CD4-positive, alpha-beta T cell (primary cell): ENCODE measurements around the gene FRS3. TPM values are rescaled to one million over a fixed set of nuclear protein-coding genes. Genes with fewer than 3 reads are reported as not detected.

ENCODE experiments used
- ATAC-seq: fragments of 200-7000 bp; cut with Tn5 transposase; one replicate; pipeline ENCODE4 v1.10.0; 2022; ENCODE audit warnings: mild to moderate bottlenecking; ENCODE audit not compliant: poor library complexity
- CTCF ChIA-PET: fragments of 350-600 bp; sonication (Branson Sonifier 250); formaldehyde crosslinking; loops from one replicate; lab custom pipeline; 2021; ENCODE audit warnings: antibody characterized with exemption, inconsistent platforms; lab: Charles Lee
- POLR2A ChIA-PET: fragments of 350-600 bp; sonication (Branson Sonifier 250); formaldehyde crosslinking; loops from one replicate; lab custom pipeline; 2021; ENCODE audit warnings: antibody characterized with exemption, inconsistent platforms; lab: Charles Lee
- DNase-seq, 14 experiments: peaks; one replicate each; pipeline ENCODE4 v3.0.0-alpha.2; 2013 to 2020; ENCODE audit warnings: mixed read lengths in 2 of 14
- H3K27ac ChIP-seq, 2 donors: one replicate each; pipeline versions ENCODE4 v1.5.1 to v1.7.0; 2013; ENCODE audit warnings: low read length in 2 of 2, low read depth in 1 of 2, mild to moderate bottlenecking in 1 of 2
- H3K27me3 ChIP-seq, 2 experiments: 1 replicate in 1 of 2; 2 replicates in 1 of 2; pipeline versions ENCODE4 v1.6.1 to v1.7.0; 2013; ENCODE audit warnings: low read length in 2 of 2, control low read depth in 1 of 2, mild to moderate bottlenecking in 1 of 2, moderate library complexity in 1 of 2; ENCODE audit not compliant: insufficient read depth in 2 of 2, control insufficient read depth in 1 of 2
- H3K36me3 ChIP-seq: one replicate; pipeline ENCODE4 v1.6.1; 2013; ENCODE audit warnings: low read length, control low read depth; ENCODE audit not compliant: insufficient read depth
- H3K4me1 ChIP-seq: one replicate; pipeline ENCODE4 v1.6.1; 2013; ENCODE audit warnings: low read length, control low read depth; ENCODE audit not compliant: insufficient read depth
- H3K4me3 ChIP-seq: one replicate; pipeline ENCODE4 v1.5.1; 2013; ENCODE audit warnings: mild to moderate bottlenecking, low read length, moderate library complexity
- H3K9me3 ChIP-seq, 2 experiments: 1 replicate in 1 of 2; 2 replicates in 1 of 2; pipeline versions ENCODE4 v1.6.1 to v1.7.0; 2013; ENCODE audit warnings: low read length in 2 of 2, mild to moderate bottlenecking in 2 of 2, control low read depth in 1 of 2, moderate library complexity in 1 of 2; ENCODE audit not compliant: control insufficient read depth in 1 of 2, insufficient read depth in 1 of 2
- H3K27ac Mint-ChIP-seq: one replicate; pipeline ENCODE4 v1.8.0; 2020; ENCODE audit warnings: mixed read lengths
- H3K27me3 Mint-ChIP-seq: one replicate; pipeline ENCODE4 v1.8.0; 2021; ENCODE audit warnings: mixed read lengths
- H3K36me3 Mint-ChIP-seq: one replicate; pipeline ENCODE4 v1.8.0; 2021; ENCODE audit warnings: low read depth, mixed read lengths
- H3K4me1 Mint-ChIP-seq: one replicate; pipeline ENCODE4 v1.8.0; 2021; ENCODE audit warnings: low read depth, mixed read lengths
- H3K4me3 Mint-ChIP-seq: one replicate; pipeline ENCODE4 v1.8.0; 2020; ENCODE audit warnings: mild to moderate bottlenecking, mixed read lengths
- H3K9me3 Mint-ChIP-seq: one replicate; pipeline ENCODE4 v1.8.0; 2020; ENCODE audit warnings: mixed read lengths
- intact Hi-C, 2 experiments: fragments of 100-400 bp; cut with DNase I in 1 of 2; cut with micrococcal nuclease in 1 of 2; formaldehyde crosslinking; loops; one replicate each; pipeline versions ENCODE4 v1.15.1 to v1.9.0; 2023 to 2025; cut with DNase I, micrococcal nuclease
- total RNA-seq, 174 experiments: library from RNA in 2 of 174; stranded (reverse) in 2 of 174; gene quantifications; one replicate each; pipeline ENCODE4 v1.2.3 and lab custom pipeline; 2021 to 2026
- TF ChIP-seq, protein P1 (sequence below): fragments of 200-600 bp; IDR thresholded peaks from one replicate; pipeline ENCODE4 v1.8.0; 2022; ENCODE audit warnings: antibody characterized with exemption, mild to moderate bottlenecking

Gene FRS3
- total RNA-seq, 2 experiments from 2014 or later: 4.6 to 5.4 TPM

DNA sequence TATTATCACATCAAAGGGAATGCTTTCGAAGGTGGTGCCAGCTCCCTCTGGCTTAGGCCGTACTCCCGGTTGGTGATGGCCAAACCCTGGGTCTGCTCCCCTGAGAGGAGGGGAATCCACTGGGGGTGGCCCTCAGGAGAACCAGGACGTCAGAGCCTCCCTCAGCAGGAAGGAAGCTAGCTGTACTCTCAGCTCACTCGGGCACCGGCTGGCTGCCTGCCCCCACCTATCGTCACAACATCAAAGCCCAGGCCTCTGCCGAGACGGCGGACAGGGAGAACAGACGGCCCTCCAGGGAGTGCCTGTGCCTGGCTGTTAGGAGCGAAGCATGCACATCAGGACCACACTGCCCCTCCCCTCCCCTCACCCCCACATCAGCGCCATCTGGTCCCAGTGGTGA is 23.3 kb downstream of the FRS3 start:
- no peak overlapping the region for H3K27ac ChIP-seq
- H3K4me1 ChIP-seq: no peaks in the 10 kb centered on the region
- ATAC-seq: no peak
- no peaks in the 10 kb centered on the region for H3K27me3 ChIP-seq
- H3K36me3 ChIP-seq: no peaks in the 10 kb centered on the region
- POLR2A ChIA-PET: no interaction called here
- intact Hi-C loops: no loop called here
- TF ChIP-seq, protein P1, sequence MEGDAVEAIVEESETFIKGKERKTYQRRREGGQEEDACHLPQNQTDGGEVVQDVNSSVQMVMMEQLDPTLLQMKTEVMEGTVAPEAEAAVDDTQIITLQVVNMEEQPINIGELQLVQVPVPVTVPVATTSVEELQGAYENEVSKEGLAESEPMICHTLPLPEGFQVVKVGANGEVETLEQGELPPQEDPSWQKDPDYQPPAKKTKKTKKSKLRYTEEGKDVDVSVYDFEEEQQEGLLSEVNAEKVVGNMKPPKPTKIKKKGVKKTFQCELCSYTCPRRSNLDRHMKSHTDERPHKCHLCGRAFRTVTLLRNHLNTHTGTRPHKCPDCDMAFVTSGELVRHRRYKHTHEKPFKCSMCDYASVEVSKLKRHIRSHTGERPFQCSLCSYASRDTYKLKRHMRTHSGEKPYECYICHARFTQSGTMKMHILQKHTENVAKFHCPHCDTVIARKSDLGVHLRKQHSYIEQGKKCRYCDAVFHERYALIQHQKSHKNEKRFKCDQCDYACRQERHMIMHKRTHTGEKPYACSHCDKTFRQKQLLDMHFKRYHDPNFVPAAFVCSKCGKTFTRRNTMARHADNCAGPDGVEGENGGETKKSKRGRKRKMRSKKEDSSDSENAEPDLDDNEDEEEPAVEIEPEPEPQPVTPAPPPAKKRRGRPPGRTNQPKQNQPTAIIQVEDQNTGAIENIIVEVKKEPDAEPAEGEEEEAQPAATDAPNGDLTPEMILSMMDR: no peak
- Mint-ChIP-seq H3K4me3 (no peak overlapping the region), H3K4me1 (no peaks in the 10 kb centered on the region), H3K27ac (no peak overlapping the region), H3K36me3 (no peaks in the 10 kb centered on the region), H3K27me3 (no peaks in the 10 kb centered on the region), H3K9me3 (no peaks in the 10 kb centered on the region)
- H3K4me3 ChIP-seq: no peak overlapping the region
- H3K9me3 ChIP-seq: no peaks in the 10 kb centered on the region
- CTCF ChIA-PET: no interaction called here
- DNase-seq: no peak

DNA sequence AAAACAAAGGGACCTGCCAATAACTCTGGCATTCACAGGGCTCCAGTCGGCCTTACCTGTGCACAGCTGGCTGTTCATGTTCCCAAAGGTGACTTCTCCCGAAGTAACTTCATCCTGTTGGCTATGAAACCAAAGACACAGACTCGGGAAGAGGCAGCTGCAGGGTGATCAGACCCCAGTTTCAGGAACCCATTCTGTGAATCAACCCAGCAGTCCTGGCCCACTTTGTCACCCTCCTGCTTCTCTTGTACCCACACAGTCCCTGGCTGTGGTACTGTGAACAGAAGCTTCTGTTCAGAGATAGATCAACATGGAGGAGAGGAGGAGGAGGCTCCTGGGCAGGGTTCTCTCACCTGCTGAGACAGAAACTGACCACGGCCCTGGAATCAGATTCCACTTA is 23.8 kb downstream of the FRS3 start:
- Histone ChIP-seq H3K36me3 (no peaks in the 10 kb centered on the region), H3K27ac (no peak overlapping the region), H3K4me1 (no peaks in the 10 kb centered on the region), H3K27me3 (no peaks in the 10 kb centered on the region), H3K4me3 (no peak overlapping the region), H3K9me3 (no peaks in the 10 kb centered on the region)
- Mint-ChIP-seq H3K4me1 (no peaks in the 10 kb centered on the region), H3K4me3 (no peak overlapping the region), H3K27ac (no peak overlapping the region), H3K9me3 (no peaks in the 10 kb centered on the region), H3K36me3 (no peaks in the 10 kb centered on the region), H3K27me3 (no peaks in the 10 kb centered on the region)
- ChIA-PET CTCF (no interaction called here), POLR2A (no interaction called here)
- DNase-seq: no peak
- ATAC-seq: no peak
- TF ChIP-seq, protein P1: no peak
- intact Hi-C loops: no loop called here

DNA sequence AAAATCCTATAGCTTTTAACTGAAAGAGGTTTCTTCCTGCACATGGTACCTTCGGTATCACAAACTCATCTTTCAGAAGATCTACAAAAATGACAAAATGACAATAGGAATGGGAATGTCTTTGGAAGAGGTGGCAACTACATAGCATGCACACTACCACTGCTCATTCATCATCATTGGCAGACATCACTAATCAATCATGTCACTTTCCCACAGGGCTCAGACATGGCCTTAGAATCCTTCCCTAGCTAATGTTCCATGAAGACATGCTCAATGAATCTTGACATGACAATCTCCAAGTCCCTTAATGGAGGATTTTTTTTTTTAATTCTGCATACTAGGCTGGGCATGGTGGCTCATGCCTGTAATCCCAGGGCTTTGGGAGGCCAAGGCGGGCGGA is 29.3 kb downstream of the FRS3 start:
- H3K36me3 Mint-ChIP-seq: no peaks in the 10 kb centered on the region
- Histone ChIP-seq H3K27me3 (peaks cover 0 to 3% of the 10 kb centered on the region in 2 experiments), H3K36me3 (no peaks in the 10 kb centered on the region), H3K27ac (no peak overlapping the region), H3K9me3 (no peaks in the 10 kb centered on the region), H3K4me1 (no peaks in the 10 kb centered on the region), H3K4me3 (no peak overlapping the region)
- no peak for DNase-seq
- TF ChIP-seq, protein P1: no peak
- H3K27ac Mint-ChIP-seq: no peak overlapping the region
- POLR2A ChIA-PET: interaction anchor here (0.7 kb wide), 1 partner anchor 67 kb away, joined by 3 read pairs; no protein-coding TSS in a partner anchor
- CTCF ChIA-PET: no interaction called here
- H3K4me3 Mint-ChIP-seq: no peak overlapping the region
- intact Hi-C loops: no loop called here
- ATAC-seq: no peak
- no peaks in the 10 kb centered on the region for H3K27me3 Mint-ChIP-seq
- no peaks in the 10 kb centered on the region for H3K4me1 Mint-ChIP-seq
- H3K9me3 Mint-ChIP-seq: no peaks in the 10 kb centered on the region
